AG09309 (cell line): ENCODE data around the gene ITPA.

Source experiments
- DNase-seq: peaks from one replicate; pipeline ENCODE4 v3.0.0-alpha.2; 2010; ENCODE audit warnings: low read depth
- H3K4me3 ChIP-seq: 2 replicates; pipeline ENCODE4 v1.5.1; 2011; ENCODE audit warnings: mild to moderate bottlenecking, low read depth, low read length, moderate library complexity; ENCODE audit not compliant: control insufficient read depth
- CTCF ChIP-seq: IDR thresholded peaks from 2 replicates; pipeline ENCODE4 v1.5.1; 2011; ENCODE audit warnings: mild to moderate bottlenecking, low read depth, low read length, inconsistent platforms; ENCODE audit not compliant: insufficient read depth, control insufficient read depth; ENCODE audit errors: missing control alignments

ITPA gene

GRCh38 chr20:3202965-3203314, 6.4 kb upstream of the ITPA start:
- no peak for TF ChIP-seq CTCF
- H3K4me3 ChIP-seq, result peak overlapping the region; percentile 88
- DNase-seq, result no peak

DNA sequence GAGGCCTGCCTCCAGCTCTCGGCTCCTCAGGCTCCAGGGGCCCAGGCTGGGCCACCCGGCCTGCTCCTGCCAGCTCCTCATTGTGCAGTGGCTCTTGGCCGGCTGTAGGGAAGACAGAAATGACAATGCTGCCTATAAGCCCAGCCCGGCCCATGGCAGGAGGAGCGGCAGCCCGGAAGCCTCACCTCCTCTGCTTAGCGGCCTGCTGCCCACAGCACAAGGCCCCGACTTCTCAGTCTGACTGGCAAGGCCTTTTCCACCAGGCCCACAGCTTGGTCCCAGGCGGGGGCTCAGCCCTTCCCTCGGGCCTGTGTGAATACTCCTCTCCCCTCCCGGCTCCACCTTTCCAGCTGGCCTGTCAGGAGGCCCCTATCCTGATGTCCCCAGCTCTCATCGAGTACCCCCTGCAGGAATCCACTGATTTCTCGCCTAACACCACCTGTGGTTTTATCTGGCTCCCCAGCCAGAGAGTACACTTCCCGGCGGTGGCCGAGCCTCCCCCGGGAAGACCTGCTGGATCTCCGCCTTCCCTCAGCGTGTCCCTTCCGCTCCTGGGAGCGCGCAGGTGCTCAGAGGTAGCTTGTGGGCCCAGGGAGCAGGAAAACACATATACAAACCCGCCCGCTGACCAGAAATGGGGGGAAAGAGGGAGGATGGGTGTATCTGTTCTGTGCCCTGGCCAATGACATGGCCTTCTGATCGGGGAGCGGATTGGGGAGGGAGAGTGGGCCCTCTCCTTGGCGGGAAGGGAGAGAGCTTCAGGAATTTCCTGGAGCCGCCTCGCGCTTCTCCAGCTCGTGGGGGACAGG, 5.8 kb upstream of the ITPA start:
- no peak for TF ChIP-seq CTCF
- peak overlapping the region; percentile 88 for H3K4me3 ChIP-seq
- DNase-seq, result no peak

DNA sequence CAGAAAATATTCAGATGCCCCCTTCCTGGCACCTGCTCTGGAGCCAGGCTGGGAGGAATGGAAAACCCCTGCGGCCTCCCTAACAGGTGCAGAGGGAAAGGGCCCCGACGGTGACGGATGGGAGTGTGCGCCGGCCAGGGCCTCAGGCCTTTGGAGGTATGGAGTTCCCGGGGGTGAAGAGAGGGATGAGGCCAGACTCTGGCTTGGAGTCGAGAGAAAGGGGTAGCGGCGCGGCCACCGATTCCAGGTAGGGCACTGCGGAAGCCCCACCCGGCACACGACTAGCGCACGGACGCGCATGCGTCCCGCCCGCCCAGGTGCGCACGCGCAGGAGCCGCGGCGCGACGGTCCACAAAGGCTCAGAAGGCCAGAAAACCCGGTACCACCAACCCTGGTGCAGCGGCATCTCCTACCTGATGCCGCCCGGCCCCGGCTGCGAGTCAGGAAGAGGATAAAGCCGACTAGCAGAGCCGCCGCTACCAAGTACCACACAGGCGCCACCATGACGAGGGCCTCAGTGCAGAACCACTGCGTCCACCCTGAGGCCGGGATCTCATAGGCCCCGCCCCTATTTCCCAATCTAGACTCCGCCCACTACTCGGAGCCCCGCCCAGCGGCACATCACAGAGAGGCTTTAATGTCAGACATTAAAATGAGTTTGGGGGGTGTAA, 5.0 kb upstream of the ITPA start, which contains the start of gene DDRGK1:
DDRGK1 (minus strand) TSS at position 559 of the 671 bp plus-strand sequence; CDS start at position 504, 55 bp downstream.
- peak within 1 kb of the TSS; percentile 88 for H3K4me3 ChIP-seq
- no peak for TF ChIP-seq CTCF
- no peak for DNase-seq

GRCh38 chr20:3208786-3209256, 477 bp upstream of the ITPA start:
- TF ChIP-seq CTCF, result no peak
- H3K4me3 ChIP-seq, result peak overlapping the region; percentile 89

GRCh38 chr20:3209946-3210317, 634 bp downstream of the ITPA start:
- TF ChIP-seq CTCF, result no peak

More at GRCh38 chr20:3208786-3209256, 477 bp upstream of the ITPA start:
- no peak for DNase-seq

GRCh38 chr20:3210346-3210745, 1.0 kb downstream of the ITPA start:
- H3K4me3 ChIP-seq, result peak overlapping the region; percentile 89
- no peak for DNase-seq
- no peak for TF ChIP-seq CTCF

More at GRCh38 chr20:3209946-3210317, 634 bp downstream of the ITPA start:
- no peak for DNase-seq
- peak overlapping the region; percentile 89 for H3K4me3 ChIP-seq
